ENCODE results near the gene ECI1. TPM values are rescaled to one million over a fixed set of nuclear protein-coding genes. Genes with fewer than 3 reads are reported as not detected.

The ECI1 gene
- total RNA-seq, 2 donors from 2014 or later: 75.8 to 94.7 TPM

GRCh38 chr16:2235234-2235651, 16.1 kb downstream of the ECI1 start:
- no peak overlapping the region for H3K4me3 ChIP-seq (ENCODE audit: low read length)
- H3K9ac ChIP-seq (ENCODE audit: extremely low read depth, low read length, poor library complexity, severe bottlenecking): no peak overlapping the region
- WGBS, 2 experiments (ENCODE audit: insufficient coverage in 1 of 2, insufficient read length in 1 of 2): 91 to 94% methylated on average over 23 to 28 of the region's 28 CpGs

GRCh38 chr16:2234813-2235170, 16.6 kb downstream of the ECI1 start:
- Mint-ChIP-seq H3K4me1 (no peaks in the 10 kb centered on the region), H3K27me3 (ENCODE audit: insufficient read depth) (peaks cover 22% of the 10 kb centered on the region), H3K4me3 (no peak overlapping the region), H3K9me3 (no peaks in the 10 kb centered on the region), H3K27ac (no peak overlapping the region), H3K36me3 (ENCODE audit: low read depth) (peaks cover 15% of the 10 kb centered on the region)
- 91 to 95% methylated on average over 12 to 17 of the region's 18 CpGs for WGBS, 2 experiments (ENCODE audit: insufficient coverage in 1 of 2, insufficient read length in 1 of 2)
- Histone ChIP-seq H3K27ac (ENCODE audit: low read depth, low read length) (no peak overlapping the region), H3K9me3 (ENCODE audit: control insufficient read depth, low read length) (no peaks in the 10 kb centered on the region), H3K4me3 (ENCODE audit: low read length) (no peak overlapping the region), H3K36me3 (ENCODE audit: control insufficient read depth, insufficient read depth, low read length) (peaks cover 9% of the 10 kb centered on the region), H3K27me3 (ENCODE audit: control insufficient read depth, insufficient read depth, low read length, poor library complexity, severe bottlenecking) (peaks cover 25% of the 10 kb centered on the region), H3K4me1 (ENCODE audit: control insufficient read depth, insufficient read depth, low read length) (no peaks in the 10 kb centered on the region), H3K9ac (ENCODE audit: extremely low read depth, low read length, poor library complexity, severe bottlenecking) (no peak overlapping the region)
- DNase-seq: no peak
- no peak for TF ChIP-seq CTCF (conservative IDR thresholded peaks at IDR 0.05)

More at GRCh38 chr16:2235234-2235651, 16.1 kb downstream of the ECI1 start:
- no peak overlapping the region for H3K27ac Mint-ChIP-seq
- no peaks in the 10 kb centered on the region for H3K9me3 Mint-ChIP-seq
- DNase-seq: no peak
- no peaks in the 10 kb centered on the region for H3K9me3 ChIP-seq (ENCODE audit: control insufficient read depth, low read length)
- H3K27me3 ChIP-seq (ENCODE audit: control insufficient read depth, insufficient read depth, low read length, poor library complexity, severe bottlenecking): peaks cover 25% of the 10 kb centered on the region
- no peak overlapping the region for H3K27ac ChIP-seq (ENCODE audit: low read depth, low read length)
- no peaks in the 10 kb centered on the region for H3K4me1 Mint-ChIP-seq
- no peak overlapping the region for H3K4me3 Mint-ChIP-seq
- no peaks in the 10 kb centered on the region for H3K4me1 ChIP-seq (ENCODE audit: control insufficient read depth, insufficient read depth, low read length)
- peaks cover 13% of the 10 kb centered on the region for H3K36me3 Mint-ChIP-seq (ENCODE audit: low read depth)
- peaks cover 9% of the 10 kb centered on the region for H3K36me3 ChIP-seq (ENCODE audit: control insufficient read depth, insufficient read depth, low read length)
- TF ChIP-seq CTCF (conservative IDR thresholded peaks at IDR 0.05): no peak
- peaks cover 22% of the 10 kb centered on the region for H3K27me3 Mint-ChIP-seq (ENCODE audit: insufficient read depth)

- Histone ChIP-seq H3K4me3 (ENCODE audit: low read length) (no peak overlapping the region), H3K27me3 (ENCODE audit: control insufficient read depth, insufficient read depth, low read length, poor library complexity, severe bottlenecking) (peaks cover 25% of the 10 kb centered on the region), H3K9ac (ENCODE audit: extremely low read depth, low read length, poor library complexity, severe bottlenecking) (no peak overlapping the region), H3K4me1 (ENCODE audit: control insufficient read depth, insufficient read depth, low read length) (no peaks in the 10 kb centered on the region), H3K27ac (ENCODE audit: low read depth, low read length) (no peak overlapping the region), H3K36me3 (ENCODE audit: control insufficient read depth, insufficient read depth, low read length) (peaks cover 15% of the 10 kb centered on the region), H3K9me3 (ENCODE audit: control insufficient read depth, low read length) (no peaks in the 10 kb centered on the region)
- DNase-seq: no peak
- Mint-ChIP-seq H3K9me3 (no peaks in the 10 kb centered on the region), H3K4me1 (no peaks in the 10 kb centered on the region), H3K36me3 (ENCODE audit: low read depth) (peaks cover 15% of the 10 kb centered on the region), H3K27me3 (ENCODE audit: insufficient read depth) (peaks cover 22% of the 10 kb centered on the region), H3K4me3 (no peak overlapping the region), H3K27ac (no peak overlapping the region)
- TF ChIP-seq CTCF (conservative IDR thresholded peaks at IDR 0.05): no peak
- 96 to 98% methylated on average over 33 to 51 of the region's 51 CpGs for WGBS, 2 experiments (ENCODE audit: insufficient coverage in 1 of 2, insufficient read length in 1 of 2)
Measured at GRCh38 chr16:2233872-2234812, 17.2 kb downstream of the ECI1 start.

All from endodermal cell (in vitro differentiated cells).